HG03575 (cell line): ENCODE measurements around the gene KIF20B.

ENCODE experiments used
- ATAC-seq: cut with Tn5 transposase; IDR thresholded peaks from one replicate; pipeline ENCODE4 v1.9.1; 2021; ENCODE audit not compliant: unreplicated experiment, insufficient number of reproducible peaks, low FRiP score; ENCODE audit errors: extremely low read depth

KIF20B gene

DNA sequence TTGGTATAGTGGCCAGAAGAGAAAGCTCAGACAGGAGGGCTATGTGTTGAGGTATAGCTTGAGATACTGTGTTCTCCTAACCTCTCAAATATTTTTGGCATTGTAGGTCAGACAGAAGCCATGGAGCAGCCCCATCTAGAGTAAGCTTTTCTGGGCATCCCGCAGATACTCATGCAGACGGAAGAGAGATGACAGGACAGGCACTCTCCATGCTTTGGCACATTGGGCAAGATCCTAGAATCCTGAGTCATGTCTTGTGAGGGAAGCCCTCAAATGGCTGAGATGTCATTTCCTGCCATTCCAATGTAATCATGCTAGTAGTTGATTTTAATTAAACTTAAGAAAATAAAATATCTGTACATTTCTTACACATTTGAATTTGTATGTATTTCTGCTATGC is 16.8 kb upstream of the KIF20B start:
- ATAC-seq, result no peak

DNA sequence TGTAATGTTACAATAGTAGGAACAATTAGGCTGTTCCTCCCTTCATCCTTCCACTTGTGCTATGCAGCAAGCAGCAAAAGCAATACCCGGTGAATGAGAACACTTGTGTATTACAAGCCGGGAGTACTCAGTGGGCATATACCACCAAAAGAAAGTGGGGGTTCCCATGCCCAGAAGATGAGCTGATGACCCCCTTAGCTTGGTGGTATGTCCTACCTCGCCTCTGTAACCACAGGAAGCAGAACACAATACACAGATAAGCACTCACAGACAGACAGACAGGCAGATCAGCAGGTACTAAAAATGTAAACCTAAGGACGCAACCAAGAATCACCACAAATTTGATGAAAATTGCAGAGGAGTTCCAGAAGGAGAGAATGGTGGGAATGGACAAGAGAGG is 15.5 kb upstream of the KIF20B start:
- no peak for ATAC-seq

DNA sequence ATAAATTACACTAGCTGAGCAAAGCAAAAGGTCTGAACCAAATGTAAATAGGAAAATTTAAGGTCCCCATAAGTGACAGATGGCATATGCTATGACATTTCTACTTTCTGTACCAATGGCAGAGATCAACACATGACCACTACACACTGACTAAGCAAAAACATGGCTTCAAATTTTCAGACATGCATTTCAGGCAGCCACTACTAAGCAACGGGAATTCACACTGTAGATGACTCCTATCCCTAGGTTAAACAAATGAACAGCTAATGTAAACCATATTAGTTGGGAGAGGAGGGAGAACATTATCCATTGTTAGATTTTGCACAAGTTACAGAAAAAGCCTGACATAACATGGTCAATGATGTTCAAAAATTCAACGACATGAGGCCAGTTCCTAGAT is 11.4 kb upstream of the KIF20B start:
- no peak for ATAC-seq

DNA sequence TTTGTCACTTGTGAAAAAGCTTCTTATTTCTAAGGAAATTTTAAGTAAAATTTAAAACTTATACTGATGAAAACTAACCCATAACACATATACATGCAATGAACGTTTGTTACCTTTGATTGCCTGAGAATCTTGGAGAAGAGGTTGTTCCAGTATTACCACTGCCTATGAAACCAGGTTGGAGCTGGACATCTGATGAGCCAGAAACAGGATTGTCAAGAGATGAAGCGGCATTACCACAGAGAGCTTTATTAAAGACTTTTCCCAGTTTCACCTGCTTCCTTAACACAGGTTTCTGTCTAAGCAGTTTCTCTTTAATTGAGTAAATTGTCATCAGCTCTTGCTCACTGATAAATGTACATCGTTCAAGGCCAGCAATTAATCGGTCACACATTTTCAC is 9.0 kb upstream of the KIF20B start:
- no peak for ATAC-seq

DNA sequence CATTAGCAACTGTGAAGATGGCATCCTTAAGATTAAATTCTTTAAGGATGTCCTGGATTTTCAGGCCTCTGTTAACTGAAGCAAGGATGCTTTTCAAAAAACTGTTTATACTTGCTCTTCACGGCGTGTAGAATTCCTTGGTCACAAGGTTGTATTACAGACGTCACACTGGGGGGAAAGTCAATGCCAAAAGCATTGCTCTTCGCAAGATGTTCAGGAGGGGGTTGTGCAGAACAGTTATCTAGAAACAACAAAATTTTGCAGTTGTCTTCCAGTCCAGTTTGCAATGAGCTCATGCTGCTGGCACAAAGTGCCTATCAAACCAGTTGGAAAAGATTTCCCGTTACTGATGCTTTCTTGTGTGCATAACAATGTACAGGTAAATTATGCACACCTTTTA is 8.2 kb upstream of the KIF20B start:
- no peak for ATAC-seq

DNA sequence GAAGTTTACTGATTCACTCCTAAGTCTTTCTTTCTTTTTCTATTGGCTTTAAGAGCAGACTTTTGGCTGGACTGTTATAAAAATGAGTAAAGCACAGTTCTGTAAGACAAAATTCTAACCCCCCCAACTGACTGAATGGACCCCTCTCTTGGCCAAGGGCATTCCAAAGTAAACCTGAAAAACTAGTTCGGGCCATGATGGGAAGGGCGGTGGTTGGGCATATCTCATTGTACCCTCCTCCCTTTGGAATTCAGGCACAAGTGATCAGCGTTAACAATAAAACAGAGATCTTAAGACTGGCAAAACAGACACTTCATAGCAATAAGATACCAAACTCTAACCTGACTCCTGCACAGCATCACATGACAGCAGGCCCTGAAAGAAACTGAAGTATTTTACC is 6.1 kb upstream of the KIF20B start:
- ATAC-seq, result no peak

DNA sequence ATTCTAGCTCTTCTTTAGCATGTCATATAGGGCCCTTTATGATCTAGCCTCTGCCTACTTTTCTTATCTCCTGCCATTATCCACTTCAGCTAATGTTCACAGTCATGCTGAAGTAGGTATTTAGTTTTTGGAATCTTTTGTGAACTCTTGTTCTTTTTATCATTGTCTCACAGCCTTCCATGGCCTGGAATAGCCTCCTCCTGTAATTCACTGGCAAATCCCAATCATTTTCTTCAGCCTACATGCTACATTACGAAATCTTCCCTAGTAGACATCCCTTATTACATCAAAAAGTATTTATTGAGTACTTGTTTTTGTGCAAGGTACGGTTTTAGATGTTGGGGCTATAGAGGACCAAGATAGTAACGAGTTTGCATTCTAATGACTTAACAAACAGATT is 3.4 kb upstream of the KIF20B start:
- ATAC-seq, result no peak

DNA sequence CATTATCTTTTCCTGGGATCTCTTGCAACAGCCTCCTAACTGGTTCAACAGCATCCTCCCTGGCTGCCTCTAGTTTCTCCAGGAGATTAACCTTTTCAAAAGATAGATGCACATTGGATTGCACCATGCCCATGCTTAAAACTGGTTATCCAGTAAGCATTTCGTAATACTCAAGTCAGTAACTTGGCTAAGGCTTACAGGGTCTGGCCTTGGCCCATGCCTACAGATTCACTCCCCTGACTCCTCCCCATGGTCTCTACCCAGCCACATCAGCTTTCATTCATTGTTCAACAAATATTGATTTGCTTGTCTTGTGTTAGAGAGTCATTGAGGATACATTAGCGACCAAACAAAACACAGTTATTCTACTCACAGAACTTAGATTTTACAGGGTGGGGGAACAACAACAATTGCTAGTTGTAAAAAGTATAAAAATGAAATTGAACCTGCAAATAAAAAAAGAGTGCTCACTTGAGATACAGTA is 1.8 kb upstream of the KIF20B start:
- no peak for ATAC-seq

DNA sequence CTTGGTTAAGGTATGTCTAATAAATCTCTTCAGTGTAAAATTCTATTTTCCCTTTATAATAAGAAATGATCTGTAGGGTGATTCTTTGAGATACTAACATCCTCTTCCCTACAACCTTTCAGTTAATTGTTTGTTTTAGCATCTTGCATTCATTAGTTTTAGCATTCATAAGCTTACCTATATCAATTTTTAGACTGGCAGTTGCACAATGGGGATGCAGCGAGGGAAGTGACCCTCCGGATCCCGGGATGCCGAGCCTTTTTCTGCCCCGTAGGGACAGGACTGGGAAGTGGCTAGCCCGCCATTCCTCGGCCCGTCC is 508 bp upstream of the KIF20B start:
- ATAC-seq, result no peak

DNA sequence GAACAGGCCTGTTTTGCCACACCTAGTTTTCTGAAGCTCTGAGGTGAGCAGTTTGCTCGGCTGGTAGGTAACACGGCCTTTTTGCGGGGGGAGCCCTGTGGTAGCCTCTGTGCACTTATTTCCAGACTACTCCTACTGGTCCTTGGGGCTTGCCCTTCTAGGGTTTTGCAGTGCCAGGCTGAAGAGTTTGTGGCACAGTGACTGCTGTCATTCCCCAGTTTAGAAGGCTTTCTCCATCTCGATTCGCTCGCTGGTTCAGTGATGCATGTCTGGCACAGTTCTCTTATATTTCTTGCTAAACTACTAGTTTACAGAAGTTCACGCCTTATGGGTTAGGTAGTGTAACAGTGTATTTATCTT is 711 bp downstream of the KIF20B start:
- ATAC-seq, result no peak

DNA sequence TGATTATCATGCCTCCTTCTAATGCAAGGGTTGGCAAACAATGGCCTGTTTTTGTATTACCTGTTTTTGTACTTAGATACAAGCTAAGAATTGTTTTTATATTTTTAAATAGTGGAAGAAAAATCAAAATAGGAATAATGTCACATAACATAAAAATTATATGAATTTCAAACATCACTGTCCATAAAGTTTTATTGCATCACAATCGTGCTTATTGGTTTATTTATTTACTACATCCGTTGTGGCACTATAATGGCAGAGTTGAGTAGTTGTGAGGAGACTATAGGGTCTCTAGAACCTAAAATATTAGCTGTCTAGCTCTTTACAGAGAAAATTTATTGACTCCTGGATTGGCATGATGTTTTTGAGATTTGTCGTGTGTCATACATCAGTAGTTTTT is 4.1 kb downstream of the KIF20B start:
- no peak for ATAC-seq

DNA sequence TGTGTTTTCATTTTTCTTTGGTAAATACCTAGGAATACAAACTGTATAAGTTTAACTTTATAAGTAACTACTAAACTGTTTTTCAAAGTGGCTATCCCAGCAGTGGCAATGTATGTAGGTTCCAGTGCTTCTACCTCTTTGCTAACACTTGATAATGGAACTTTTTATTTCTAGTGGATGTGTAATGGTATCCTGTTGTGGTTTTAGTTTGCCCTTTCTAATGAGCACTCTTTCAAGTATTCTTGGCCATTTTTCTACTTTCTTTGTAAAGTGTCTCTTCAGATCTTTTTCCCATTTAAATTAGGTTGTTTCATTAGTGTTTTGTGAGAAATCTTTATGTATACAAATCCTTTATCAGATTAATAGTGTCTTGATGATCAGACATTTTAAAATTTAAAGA is 4.6 kb downstream of the KIF20B start:
- no peak for ATAC-seq

DNA sequence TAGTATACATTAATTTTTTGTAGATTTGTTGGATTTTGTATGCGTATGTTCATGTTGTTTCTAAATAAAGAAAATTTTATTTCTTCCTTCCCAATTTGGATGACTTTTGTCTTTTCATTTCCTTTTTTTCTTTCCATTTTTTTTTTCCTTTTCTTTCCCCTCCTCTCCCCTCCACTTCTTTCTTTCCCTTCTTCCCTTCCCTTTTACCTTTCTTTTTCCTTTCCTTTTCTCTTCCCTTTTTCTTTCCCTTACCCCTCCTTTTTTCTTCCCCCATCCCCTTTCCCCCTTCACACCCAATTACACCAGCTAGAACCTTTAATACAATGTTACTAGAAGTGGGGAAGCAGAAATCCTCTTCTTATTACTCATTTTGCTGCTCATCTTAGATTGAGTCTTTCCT is 6.0 kb downstream of the KIF20B start:
- no peak for ATAC-seq

DNA sequence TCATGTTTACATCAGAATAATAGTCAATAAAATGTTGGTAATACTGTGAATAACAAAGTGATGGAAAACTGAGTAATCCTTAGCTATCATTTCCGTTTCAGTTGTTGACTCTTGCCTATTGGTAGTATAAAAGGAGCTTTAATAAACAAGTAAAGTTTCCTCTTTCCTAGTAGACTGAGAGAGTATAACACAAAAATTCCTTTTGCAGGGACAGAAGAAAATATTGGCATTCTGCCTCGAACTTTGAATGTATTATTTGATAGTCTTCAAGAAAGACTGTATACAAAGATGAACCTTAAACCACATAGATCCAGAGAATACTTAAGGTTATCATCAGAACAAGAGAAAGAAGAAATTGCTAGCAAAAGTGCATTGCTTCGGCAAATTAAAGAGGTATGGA is 9.4 kb downstream of the KIF20B start:
- ATAC-seq, result no peak

DNA sequence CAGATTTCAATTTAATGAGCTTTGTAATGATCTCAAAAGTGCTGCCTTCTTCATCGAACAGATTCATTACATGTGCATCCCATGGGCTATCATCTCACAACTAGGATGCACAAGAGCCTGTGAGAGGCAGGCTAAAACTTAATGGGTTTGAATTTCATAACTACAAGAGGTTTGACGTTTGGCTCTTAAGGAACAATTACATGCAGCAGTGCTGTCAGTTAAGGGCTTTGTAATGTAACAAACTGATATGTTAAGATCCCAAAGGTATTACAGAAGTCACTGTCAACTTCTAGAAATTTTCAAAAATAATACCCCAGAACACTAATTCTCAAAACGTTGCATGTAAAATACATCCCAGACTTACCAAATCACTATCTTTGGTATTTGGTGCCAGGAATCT is 33.2 kb downstream of the KIF20B start:
- no peak for ATAC-seq

DNA sequence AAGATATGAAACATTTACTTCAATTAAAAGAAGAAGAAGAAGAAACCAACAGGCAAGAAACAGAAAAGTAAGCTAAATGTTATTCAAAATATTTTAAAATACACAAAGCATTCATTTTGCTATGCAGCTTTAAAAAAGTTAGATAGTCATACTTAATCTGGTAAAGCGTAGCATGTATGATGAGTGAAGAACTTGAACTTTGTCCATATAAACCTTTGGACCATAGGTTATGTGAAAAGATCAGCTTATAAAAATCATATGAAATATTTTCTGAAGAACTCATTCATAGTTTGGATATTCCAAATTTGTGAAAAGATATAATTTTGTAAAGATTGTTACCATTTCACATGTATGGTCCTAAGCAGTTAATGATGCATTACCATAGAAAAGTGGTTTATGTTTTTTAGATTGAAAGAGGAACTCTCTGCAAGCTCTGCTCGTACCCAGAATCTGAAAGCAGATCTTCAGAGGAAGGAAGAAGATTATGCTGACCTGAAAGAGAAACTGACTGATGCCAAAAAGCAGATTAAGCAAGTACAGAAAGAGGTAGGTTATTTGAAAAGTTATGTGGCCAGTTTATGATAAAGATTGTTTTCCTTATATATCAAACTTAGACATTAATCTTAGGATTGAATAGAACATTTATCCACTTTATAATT is 37.3 kb downstream of the KIF20B start:
- no peak for ATAC-seq

DNA sequence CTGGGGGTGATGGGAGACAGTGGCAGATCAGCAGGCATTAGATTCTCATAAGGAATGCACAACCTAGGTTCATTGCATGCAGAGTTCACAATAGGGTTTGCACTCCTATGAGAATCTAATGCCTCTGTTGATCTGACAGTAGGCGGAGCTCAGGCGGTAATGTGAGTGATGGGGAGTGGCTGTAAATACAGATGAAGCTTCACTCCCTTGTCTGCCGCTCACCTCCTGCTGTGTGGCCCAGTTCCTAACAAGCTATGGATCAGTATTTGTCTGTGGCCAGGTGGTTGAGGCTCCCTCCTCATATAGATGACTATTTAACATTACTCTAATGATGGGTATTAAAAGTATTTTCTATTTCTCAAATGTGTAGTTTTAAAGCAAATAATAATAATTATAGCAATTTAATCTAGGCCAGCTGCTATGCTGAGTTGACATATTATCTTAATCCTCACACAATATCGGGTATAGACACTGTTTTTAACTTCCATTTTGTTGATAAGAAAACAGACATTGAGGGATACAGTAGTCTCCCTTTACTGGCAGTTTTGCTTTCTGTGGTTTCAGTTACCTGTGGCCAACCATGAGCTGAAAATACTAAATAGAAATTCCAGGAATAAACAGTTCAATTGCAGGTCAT is 39.9 kb downstream of the KIF20B start:
- no peak for ATAC-seq

DNA sequence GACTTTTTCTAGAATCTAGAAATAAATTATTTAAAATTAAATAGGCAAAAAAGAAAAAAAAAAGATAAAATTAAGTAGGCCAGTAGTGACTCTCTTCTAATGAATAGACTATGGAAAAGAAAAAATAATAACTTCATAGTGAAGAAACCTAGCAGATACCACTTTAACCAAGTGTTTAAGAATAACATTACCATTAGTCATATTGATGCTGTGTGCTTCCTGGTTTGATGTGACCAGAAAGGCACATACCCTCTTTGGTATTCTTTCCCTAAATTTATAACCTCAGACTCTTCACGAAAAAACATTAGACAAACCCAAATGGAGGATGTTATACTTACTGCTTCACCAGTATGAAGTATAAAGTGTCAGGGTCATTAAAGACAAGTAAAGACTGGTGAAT is 42.6 kb downstream of the KIF20B start:
- ATAC-seq, result no peak

DNA sequence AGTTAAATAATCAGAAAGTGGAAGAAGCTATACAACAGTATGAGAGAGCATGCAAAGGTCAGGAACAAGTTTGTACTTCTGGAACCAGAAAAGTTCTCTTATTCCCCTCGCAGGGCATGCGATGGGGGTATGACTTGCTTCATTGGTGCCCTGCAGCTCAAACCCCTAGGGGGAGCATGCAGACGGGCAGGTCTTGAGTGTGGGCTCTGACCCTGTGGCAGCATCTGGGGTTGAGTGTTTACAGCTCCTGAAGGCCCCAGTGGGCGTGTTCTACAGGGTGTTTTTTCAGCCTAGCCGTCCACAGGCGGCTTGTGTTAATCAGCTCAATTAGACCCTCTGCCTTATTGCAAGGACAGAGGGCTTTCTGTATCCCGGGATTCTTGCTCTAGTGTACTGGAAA is 44.5 kb downstream of the KIF20B start:
- no peak for ATAC-seq

DNA sequence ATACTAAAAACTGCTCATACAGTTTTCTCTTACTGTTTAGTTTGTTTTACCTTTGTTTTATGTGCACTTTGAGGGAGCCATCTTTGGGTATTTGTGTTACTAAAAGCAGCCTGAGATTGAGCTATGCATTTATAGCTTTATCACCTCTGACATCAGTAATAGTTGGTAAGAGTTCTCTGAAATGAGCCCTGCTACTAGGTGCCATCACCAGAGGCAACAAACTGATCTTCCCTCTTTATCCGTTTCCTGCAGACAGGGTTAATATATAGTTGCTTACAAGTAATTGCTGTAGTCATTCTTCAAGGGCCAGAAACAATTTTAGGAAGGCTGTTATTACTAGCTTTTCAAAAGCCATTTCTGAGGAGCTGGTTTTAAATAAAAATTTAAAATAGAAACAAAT is 49.1 kb downstream of the KIF20B start:
- no peak for ATAC-seq

DNA sequence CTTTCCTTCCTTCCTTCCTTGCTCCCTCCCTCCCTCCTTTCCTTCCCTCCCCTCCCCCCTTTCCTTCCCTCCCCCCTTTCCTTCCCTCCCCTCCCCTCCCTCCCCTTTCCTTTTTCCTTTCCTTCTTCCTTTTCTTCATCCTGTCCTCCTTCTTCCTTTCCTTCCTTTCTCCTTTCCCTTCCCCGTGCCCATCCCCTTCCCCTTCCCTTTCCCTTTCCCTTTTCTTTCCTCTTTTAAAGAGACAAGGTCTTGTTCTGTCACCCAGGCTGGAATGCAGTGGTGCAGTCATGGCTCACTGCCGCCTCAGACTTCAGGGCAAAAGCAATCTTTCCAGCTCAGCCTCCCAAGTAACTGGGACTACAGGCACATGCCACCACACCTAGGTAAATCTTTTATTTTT is 54.0 kb downstream of the KIF20B start:
- no peak for ATAC-seq
